B cell (primary cell): Measurements from ENCODE around the gene CACHD1. TPM values are rescaled to one million over a fixed set of nuclear protein-coding genes. Genes with fewer than 3 reads are reported as not detected.

ENCODE experiments used
- ATAC-seq: fragments of 200-7000 bp; cut with Tn5 transposase; one replicate; pipeline ENCODE4 v1.10.0; 2021; ENCODE audit warnings: low read depth, mild to moderate bottlenecking, moderate number of reproducible peaks, moderate library complexity
- CTCF ChIA-PET: fragments of 350-600 bp; sonication (Branson Sonifier 250); formaldehyde crosslinking; loops from one replicate; lab custom pipeline; 2021; ENCODE audit warnings: antibody characterized with exemption, inconsistent platforms; lab: Charles Lee
- POLR2A ChIA-PET: fragments of 350-600 bp; sonication (Branson Sonifier 250); formaldehyde crosslinking; loops from one replicate; lab custom pipeline; 2021; ENCODE audit warnings: antibody characterized with exemption; lab: Charles Lee
- DNase-seq: peaks from one replicate; pipeline ENCODE4 v3.0.0; 2013
- H2AFZ ChIP-seq: 2 replicates; pipeline ENCODE4 v1.6.1; 2012; ENCODE audit warnings: mild to moderate bottlenecking, low read depth, low read length; ENCODE audit not compliant: insufficient read depth, poor library complexity, severe bottlenecking
- H3K27ac ChIP-seq, 2 donors: 1 replicate in 1 of 2; 2 replicates in 1 of 2; pipeline ENCODE4 v1.5.1; 2012 to 2013; ENCODE audit warnings: low read length in 2 of 2, mild to moderate bottlenecking in 2 of 2, moderate library complexity in 1 of 2
- H3K27me3 ChIP-seq, 4 experiments: fragments of 200-600 bp in 1 of 4; sonication (generic) in 1 of 4; replicated peaks in 1 of 4; 1 replicate in 2 of 4; 2 replicates in 2 of 4; pipeline versions ENCODE4 v1.6.1 to v1.7.0; 2013 to 2016; ENCODE audit warnings: low read length in 3 of 4, mild to moderate bottlenecking in 2 of 4, mixed read lengths in 1 of 4, moderate library complexity in 1 of 4; ENCODE audit not compliant: insufficient read depth in 4 of 4, control insufficient read depth in 3 of 4; ENCODE audit errors: control extremely low read depth in 1 of 4
- H3K36me3 ChIP-seq, 2 experiments: replicated peaks in 1 of 2; 1 replicate in 1 of 2; 2 replicates in 1 of 2; pipeline versions ENCODE4 v1.6.1 to v1.7.1; 2013; ENCODE audit warnings: low read length in 1 of 2; ENCODE audit not compliant: insufficient read depth in 2 of 2, control insufficient read depth in 1 of 2; ENCODE audit errors: control extremely low read depth in 1 of 2, extremely low read depth in 1 of 2
- H3K4me1 ChIP-seq, 2 donors: fragments of 200-600 bp in 1 of 2; sonication (generic) in 1 of 2; 1 replicate in 1 of 2; 2 replicates in 1 of 2; pipeline versions ENCODE4 v1.5.1 to v1.6.1; 2013 to 2017; ENCODE audit warnings: low read length in 2 of 2; ENCODE audit not compliant: control insufficient read depth in 2 of 2, insufficient read depth in 2 of 2
- H3K4me2 ChIP-seq: replicated peaks from 2 replicates; pipeline ENCODE3; 2012; ENCODE audit warnings: mild to moderate bottlenecking, low read depth, low read length; ENCODE audit not compliant: poor library complexity, severe bottlenecking
- H3K4me3 ChIP-seq, 5 experiments: fragments of 200-600 bp in 1 of 5; sonication (generic) in 1 of 5; 1 replicate in 3 of 5; 2 replicates in 2 of 5; pipeline versions ENCODE4 v1.5.1 to v1.7.0; 2011 to 2016; ENCODE audit warnings: low read length in 4 of 5, mild to moderate bottlenecking in 4 of 5, low read depth in 2 of 5, control low read depth in 1 of 5, moderate library complexity in 1 of 5; ENCODE audit not compliant: insufficient read depth in 1 of 5; ENCODE audit errors: control extremely low read depth in 1 of 5, extremely low read depth in 1 of 5
- H3K79me2 ChIP-seq: fragments of 200-600 bp; sonication (generic); one replicate; pipeline ENCODE4 v1.6.0; 2016; ENCODE audit warnings: low read length; ENCODE audit not compliant: control insufficient read depth, insufficient read depth
- H3K9ac ChIP-seq: fragments of 200-600 bp; sonication (generic); 2 replicates; pipeline ENCODE4 v1.6.1; 2017; ENCODE audit warnings: mild to moderate bottlenecking, low read length, moderate library complexity
- H3K9me3 ChIP-seq, 3 donors: one replicate each; pipeline versions ENCODE4 v1.6.1 to v1.7.1; 2013; ENCODE audit warnings: low read length in 2 of 3; ENCODE audit not compliant: control insufficient read depth in 2 of 3, insufficient read depth in 1 of 3; ENCODE audit errors: control extremely low read depth in 1 of 3
- H4K20me1 ChIP-seq: 2 replicates; pipeline ENCODE4 v1.6.0; 2012; ENCODE audit warnings: mild to moderate bottlenecking, low read length; ENCODE audit not compliant: insufficient read depth, control insufficient read depth, poor library complexity, severe bottlenecking
- H3K27ac Mint-ChIP-seq: one replicate; pipeline ENCODE4 v1.8.0; 2021; ENCODE audit warnings: mixed read lengths
- H3K27me3 Mint-ChIP-seq: one replicate; pipeline ENCODE4 v1.8.0; 2021; ENCODE audit warnings: mixed read lengths
- H3K4me1 Mint-ChIP-seq: one replicate; pipeline ENCODE4 v1.8.0; 2021; ENCODE audit warnings: mixed read lengths
- H3K4me3 Mint-ChIP-seq: one replicate; pipeline ENCODE4 v1.8.0; 2021; ENCODE audit warnings: mixed read lengths
- H3K9me3 Mint-ChIP-seq: one replicate; pipeline ENCODE4 v1.8.0; 2022; ENCODE audit warnings: mixed read lengths; ENCODE audit not compliant: insufficient read depth
- CTCF ChIP-seq: fragments of 200-600 bp; IDR thresholded peaks from one replicate; pipeline ENCODE4 v1.8.0; 2022; ENCODE audit warnings: antibody characterized with exemption, mild to moderate bottlenecking
- EZH2 ChIP-seq: IDR thresholded peaks from 2 replicates; pipeline ENCODE4 v1.6.1; 2012; ENCODE audit warnings: borderline replicate concordance, low read depth, mild to moderate bottlenecking, moderate library complexity, low read length; ENCODE audit not compliant: insufficient read depth, poor library complexity, severe bottlenecking
- WGBS: methylation state at CpG from one replicate; pipeline ENCODE4 v1.1.5; 2013; ENCODE audit warnings: missing lambda C conversion rate; ENCODE audit not compliant: insufficient coverage; 5-methylcytosine and 5-hydroxymethylcytosine counted together
- intact Hi-C: fragments of 100-400 bp; cut with micrococcal nuclease; formaldehyde crosslinking; loops from one replicate; pipeline ENCODE4 v1.10.0; 2022
- polyA plus RNA-seq: library from polyadenylated mRNA; depleted of rRNA; stranded (reverse); fragments of >200 nt; gene quantifications from 2 replicates; pipeline ENCODE4 v1.2.3, GENCODE V29; 2012
- total RNA-seq, 2 donors: library from RNA; stranded (reverse); fragments of 120-200 nt in 1 of 2; gene quantifications; 1 replicate in 1 of 2; 2 replicates in 1 of 2; pipeline versions ENCODE4 v1.2.3 to v1.2.4, GENCODE V29; 2013 to 2022

The CACHD1 gene
- total and polyA plus RNA-seq, 2 donors (not counting 1 experiment from before 2014, with no cell fraction given), result not detected

GRCh38 chr1:64597113-64597512 lies 127.2 kb downstream of the CACHD1 start:
- ChIA-PET CTCF (no interaction called here), POLR2A (no interaction called here)
- H3K27me3 Mint-ChIP-seq, result peaks cover 7% of the 10 kb centered on the region
- no peaks in the 10 kb centered on the region for H3K4me1 Mint-ChIP-seq
- Histone ChIP-seq H3K4me2 (no peak overlapping the region), H3K4me1 (no peaks in the 10 kb centered on the region), H3K79me2 (no peaks in the 10 kb centered on the region), H3K36me3 (no peaks in the 10 kb centered on the region), H3K27ac (no peak overlapping the region), H4K20me1 (no peaks in the 10 kb centered on the region), H3K9me3 (no peaks in the 10 kb centered on the region), H3K9ac (no peak overlapping the region), H2AFZ (no peak overlapping the region), H3K4me3 (no peak overlapping the region), H3K27me3 (no peaks in the 10 kb centered on the region)
- DNase-seq (no peak), ATAC-seq (no peak)
- H3K27ac Mint-ChIP-seq, result no peak overlapping the region
- no peak overlapping the region for H3K4me3 Mint-ChIP-seq
- H3K9me3 Mint-ChIP-seq, result no peaks in the 10 kb centered on the region
- intact Hi-C loops, result no loop called here
- no peak for TF ChIP-seq EZH2
- TF ChIP-seq CTCF, result no peak
- WGBS, result 75% methylated on average over 1 of the region's 4 CpGs

GRCh38 chr1:64598100-64598571 lies 128.2 kb downstream of the CACHD1 start:
- H3K79me2 ChIP-seq, result no peaks in the 10 kb centered on the region
- ATAC-seq (no peak), DNase-seq (no peak)
- ChIA-PET POLR2A (no interaction called here), CTCF (no interaction called here)
- WGBS, result 83% methylated on average over 3 of the region's 8 CpGs
- Mint-ChIP-seq H3K27me3 (peaks cover 7% of the 10 kb centered on the region), H3K9me3 (no peaks in the 10 kb centered on the region), H3K27ac (no peak overlapping the region), H3K4me3 (no peak overlapping the region), H3K4me1 (no peaks in the 10 kb centered on the region)
- no peaks in the 10 kb centered on the region for H3K36me3 ChIP-seq
- no peaks in the 10 kb centered on the region for H4K20me1 ChIP-seq
- no peak overlapping the region for H2AFZ ChIP-seq
- no peak overlapping the region for H3K4me2 ChIP-seq
- H3K27ac ChIP-seq, result no peak overlapping the region
- no peak overlapping the region for H3K4me3 ChIP-seq
- TF ChIP-seq EZH2, result no peak
- no peak for TF ChIP-seq CTCF
- no peaks in the 10 kb centered on the region for H3K27me3 ChIP-seq
- no peak overlapping the region for H3K9ac ChIP-seq
- no peaks in the 10 kb centered on the region for H3K9me3 ChIP-seq
- intact Hi-C loops, result no loop called here
- H3K4me1 ChIP-seq, result no peaks in the 10 kb centered on the region
